NCI-H187 treated with DMSO at 0.1 percent for 48 hours (cell line): ENCODE measurements around the gene DNAAF5.

Source experiments
- DNase-seq: peaks from one replicate; lab custom pipeline; 2025; lab: John Stamatoyannopoulos, UW

DNAAF5 gene

DNA sequence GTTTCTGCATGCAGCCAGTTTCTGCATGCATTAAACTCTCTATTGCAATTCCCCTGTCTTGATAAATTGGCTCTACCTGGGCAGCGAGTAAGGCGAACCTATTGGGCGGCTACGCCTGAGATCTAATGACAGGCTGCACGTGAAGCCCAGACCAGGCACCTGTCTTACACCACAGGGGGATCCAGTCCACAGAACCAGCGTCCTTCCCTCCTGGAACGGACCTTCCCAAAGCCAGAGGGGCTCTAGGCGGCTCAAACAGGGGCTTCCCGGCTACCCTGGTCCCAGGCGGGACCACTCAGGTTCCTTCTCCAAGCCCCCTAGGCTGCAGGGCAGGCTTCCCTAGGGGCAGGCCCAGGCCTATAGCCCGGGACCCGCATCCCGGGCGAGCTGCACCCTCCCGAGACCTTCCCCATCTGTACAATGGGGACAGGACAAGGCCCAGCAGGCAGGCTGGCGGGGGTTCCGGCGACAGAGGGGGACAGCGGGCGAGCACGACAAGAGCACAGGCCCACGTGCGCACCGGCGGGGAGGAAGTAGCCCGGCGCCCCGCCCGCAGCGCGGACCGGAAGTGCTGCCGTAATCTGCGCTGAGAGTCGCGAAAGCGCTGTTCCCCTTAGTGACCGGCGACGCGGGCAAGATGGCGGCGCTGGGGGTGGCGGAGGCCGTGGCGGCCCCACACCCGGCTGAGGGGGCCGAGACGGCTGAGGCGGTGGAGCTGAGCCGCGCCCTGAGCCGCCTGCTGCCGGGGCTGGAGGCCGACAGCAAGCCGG is at the start of gene DNAAF5:
Gene DNAAF5, plus strand, starts transcription at position 616 of the 770 bp plus-strand sequence. Its CDS starts 22 bp downstream, at position 638.
- DNase-seq, result no peak

GRCh38 chr7:676972-677385 is 49.5 kb upstream of the DNAAF5 start:
- no peak for DNase-seq

DNA sequence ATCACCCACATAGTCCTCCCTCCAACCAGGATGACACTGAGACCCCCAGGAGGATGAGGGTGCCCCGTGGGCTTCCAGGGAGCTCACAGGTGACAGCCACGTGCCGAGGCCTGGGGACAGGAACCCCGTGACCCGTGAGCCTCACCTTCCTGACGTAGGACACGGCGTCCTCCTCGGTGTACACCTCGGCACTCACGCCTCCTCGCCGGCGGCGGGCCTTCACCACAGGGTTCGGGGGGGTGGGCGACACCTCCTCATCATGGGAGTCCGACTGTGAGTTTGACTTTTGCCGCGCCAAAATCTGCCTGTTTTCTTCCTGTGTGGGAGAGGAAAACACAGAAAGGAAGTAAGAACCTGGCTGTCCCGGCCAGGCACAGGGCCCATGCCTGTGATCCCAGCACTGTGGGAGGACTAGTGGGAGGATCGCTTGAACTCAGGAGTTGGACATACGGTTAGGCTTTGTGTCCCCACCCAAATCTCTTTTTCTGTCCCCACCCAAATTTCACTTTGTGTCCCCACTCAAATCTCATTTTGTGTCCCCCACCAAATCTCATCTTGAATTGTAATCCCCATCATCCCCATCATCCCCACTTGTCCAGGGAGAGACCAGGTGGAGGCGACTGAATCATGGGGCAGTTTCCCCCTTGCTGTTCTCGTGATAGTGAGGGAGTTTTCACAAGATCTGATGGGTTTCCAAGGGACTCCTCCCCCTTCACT is 45.9 kb upstream of the DNAAF5 start:
- no peak for DNase-seq

GRCh38 chr7:681551-682307 is 44.8 kb upstream of the DNAAF5 start:
- DNase-seq, result no peak

- DNase-seq, result no peak
Observed at GRCh38 chr7:682810-683209, 43.7 kb upstream of the DNAAF5 start.

DNA sequence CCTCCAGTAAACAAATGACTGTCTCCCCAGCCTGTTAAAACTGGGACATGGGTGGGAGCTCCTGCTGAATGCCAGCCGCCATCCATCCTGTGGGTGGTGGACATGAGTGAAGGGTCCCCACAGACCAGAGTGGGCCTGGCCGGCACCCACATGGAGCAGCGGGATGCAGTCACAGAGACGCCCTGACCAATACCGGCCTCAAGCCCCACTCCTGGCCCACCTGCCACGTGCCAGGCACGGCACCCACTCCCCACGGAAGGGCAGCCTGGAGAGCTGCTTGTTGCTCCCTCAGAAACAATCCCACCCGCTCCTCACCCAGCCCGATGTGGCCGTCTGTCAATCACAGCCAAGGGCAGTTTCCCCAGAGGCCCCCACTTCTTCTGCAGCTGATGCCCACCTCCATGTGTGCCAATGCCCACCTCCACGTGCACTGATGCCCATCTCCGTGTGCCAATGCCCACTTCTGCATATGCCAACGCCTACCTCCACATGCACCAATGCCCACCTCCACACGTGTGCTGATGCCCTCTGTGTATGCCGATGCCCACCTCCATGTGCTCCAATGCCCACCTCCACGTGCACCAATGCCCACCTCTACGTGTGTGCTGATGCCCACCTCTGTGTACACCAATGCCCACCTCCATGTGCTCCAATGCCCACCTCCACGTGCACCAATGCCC is 42.8 kb upstream of the DNAAF5 start:
- no peak for DNase-seq

DNA sequence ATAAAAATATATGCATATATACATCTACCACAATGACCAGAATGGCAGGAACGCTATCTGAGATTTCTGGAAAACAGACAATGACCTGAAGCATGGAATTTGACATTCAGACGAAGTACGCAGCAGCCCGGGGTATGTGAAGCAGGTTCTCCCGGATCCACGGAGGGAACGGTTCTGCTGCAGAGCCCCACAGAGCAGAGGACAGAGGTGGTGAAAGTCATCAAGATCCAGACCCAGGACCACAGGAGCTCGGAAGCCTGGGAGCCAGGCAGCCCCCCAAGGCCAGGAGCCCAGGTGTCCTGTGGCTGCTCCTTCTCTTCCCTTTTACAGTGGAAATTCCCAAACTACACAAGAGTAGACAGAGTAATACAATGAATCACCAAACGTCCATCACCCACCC is 42.1 kb upstream of the DNAAF5 start:
- DNase-seq, result no peak

DNA sequence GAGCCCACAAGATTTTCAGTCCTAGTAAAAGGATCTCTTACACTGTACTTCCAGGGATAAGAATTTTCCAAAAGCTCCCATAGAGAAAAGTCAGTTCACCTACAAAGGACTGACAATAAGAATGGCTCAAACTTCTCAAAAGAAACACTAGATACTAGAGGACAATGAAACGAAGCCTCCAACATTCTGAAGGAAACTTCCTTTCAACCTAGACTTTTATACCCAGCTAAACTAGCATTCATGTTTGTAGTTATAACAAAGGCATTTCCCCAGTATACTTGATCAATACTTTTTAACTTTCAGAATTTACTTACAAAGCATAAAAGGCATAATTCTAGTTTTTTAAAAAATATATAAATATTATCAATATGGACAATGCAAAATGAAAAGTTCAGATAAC is 41.0 kb upstream of the DNAAF5 start:
- no peak for DNase-seq

- no peak for DNase-seq
Observed at GRCh38 chr7:690478-691360, 35.8 kb upstream of the DNAAF5 start.

- no peak for DNase-seq
Observed at GRCh38 chr7:691361-692045, 35.0 kb upstream of the DNAAF5 start.

DNA sequence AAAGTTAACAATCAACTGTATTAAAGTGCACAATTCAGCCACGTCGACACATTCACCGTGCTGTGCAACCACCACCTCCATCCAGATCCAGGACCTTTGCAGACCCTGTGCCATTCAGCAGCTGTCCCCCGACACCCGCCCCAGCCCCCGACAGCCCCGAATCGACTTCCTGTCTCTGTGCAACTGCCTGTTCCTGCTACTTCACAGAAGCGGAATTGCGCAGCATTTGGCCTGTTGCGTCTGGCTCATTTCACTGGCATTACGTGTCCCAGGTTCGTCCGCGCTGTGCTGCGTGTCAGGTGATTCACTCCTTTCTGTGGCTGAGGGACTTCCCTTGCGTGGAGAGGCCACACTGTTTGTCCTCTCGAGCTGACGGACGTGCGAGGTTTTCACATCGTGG is 33.2 kb upstream of the DNAAF5 start:
- DNase-seq, result no peak

DNA sequence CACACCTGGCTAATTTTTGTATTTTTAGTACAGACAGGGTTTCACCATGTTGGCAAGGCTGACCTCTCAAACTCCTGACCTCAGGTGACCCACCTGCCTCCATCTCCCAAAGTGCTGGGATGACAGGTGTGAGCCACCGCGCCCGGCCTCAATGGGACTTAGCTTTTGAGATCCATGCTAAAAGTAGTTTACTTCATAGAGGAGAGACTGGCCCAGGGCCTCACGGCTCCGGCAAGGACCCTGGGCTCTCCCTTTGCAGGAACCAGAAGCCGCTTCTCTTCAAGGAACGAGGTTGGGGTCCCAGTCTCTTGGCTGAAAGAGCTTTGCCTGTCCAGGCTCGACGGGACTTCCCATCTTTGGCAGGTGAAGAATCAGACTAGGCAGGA is 30.1 kb upstream of the DNAAF5 start:
- DNase-seq, result no peak

- DNase-seq, result no peak
Observed at GRCh38 chr7:696812-697551, 29.5 kb upstream of the DNAAF5 start.

GRCh38 chr7:698515-699475 is 27.7 kb upstream of the DNAAF5 start:
- DNase-seq, result no peak

- no peak for DNase-seq
Observed at GRCh38 chr7:699476-700170, 26.9 kb upstream of the DNAAF5 start.

DNA sequence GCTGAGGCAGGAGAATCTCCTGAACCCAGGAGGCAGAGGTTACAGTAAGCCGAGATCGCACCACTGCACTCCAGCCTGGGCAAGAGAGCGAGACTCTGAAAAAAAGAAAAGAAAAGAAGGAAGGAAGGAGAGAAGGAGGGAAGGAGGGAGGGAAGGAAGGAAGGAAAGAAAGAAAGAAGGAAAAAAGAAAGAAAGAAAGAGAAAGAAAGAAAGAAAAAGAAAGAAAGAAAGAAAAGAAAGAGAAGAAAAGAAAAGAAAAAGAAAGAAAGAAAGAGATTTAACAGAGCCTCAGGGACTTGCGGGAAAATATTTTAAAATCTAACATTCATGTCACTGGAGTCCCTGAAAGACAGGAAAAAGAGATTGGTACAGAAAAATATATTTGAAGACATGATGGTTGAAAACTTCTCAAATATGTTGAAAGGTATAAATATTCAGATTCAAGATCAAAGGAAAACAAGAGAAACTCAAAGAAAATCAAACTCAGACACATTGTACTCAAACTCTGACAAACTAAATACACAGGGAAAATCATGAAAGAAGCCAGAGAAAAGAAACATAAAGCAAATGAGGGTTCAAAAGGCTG is 25.3 kb upstream of the DNAAF5 start:
- no peak for DNase-seq

DNA sequence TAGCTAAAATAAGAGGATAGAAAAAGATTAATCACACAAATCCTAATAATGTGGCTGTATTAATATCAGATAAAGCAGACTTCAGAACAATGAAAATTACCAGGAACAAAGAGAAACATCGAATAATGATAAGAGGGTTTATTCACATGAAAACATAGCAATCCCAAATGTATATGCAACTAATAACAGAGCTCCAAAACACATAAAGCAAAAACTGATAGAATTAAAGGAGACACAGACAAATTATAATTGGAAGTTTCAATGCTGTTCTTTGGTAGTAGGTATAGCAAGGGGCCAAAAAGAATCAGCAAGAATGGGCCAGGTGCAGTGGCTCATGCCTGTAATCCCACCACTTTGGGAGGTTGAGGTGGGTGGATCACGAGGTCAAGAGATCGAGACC is 23.4 kb upstream of the DNAAF5 start:
- no peak for DNase-seq

GRCh38 chr7:706721-707120 is 19.8 kb upstream of the DNAAF5 start:
- no peak for DNase-seq
